K562 (cell line): Measurements from ENCODE around the gene CDKL5. TPM values are rescaled to one million over a fixed set of nuclear protein-coding genes. Genes with fewer than 3 reads are reported as not detected.

Source experiments
- C11orf30 ChIP-seq: fragments of 450-650 bp; IDR thresholded peaks from 2 replicates; pipeline ENCODE4 v1.6.1; 2016; ENCODE audit warnings: low read depth, mild to moderate bottlenecking
- CBX5 ChIP-seq: IDR thresholded peaks from 2 replicates; pipeline ENCODE4 v1.6.1; 2014; ENCODE audit warnings: low read depth, borderline replicate concordance
- CHD2 ChIP-seq: IDR thresholded peaks from 2 replicates; pipeline ENCODE4 v1.6.1; 2011; ENCODE audit warnings: low read depth, low read length
- ELF4 ChIP-seq: fragments of 450-650 bp; formaldehyde crosslinking; IDR thresholded peaks from 2 replicates; pipeline ENCODE4 v1.4.0; 2022; ENCODE audit warnings: missing genetic modification characterization
- GATA2 ChIP-seq: sonication (generic); formaldehyde crosslinking; IDR thresholded peaks from 2 replicates; pipeline ENCODE4 v1.4.0; 2020; ENCODE audit warnings: mild to moderate bottlenecking, missing genetic modification reagents
- MCM7 ChIP-seq, 2 experiments: fragments of 450-650 bp; IDR thresholded peaks; 2 replicates each; pipeline ENCODE4 v1.6.1; 2016 to 2018
- NONO ChIP-seq, 2 experiments: fragments of 200-400 bp in 1 of 2; fragments of 450-650 bp in 1 of 2; formaldehyde crosslinking in 1 of 2; IDR thresholded peaks; 2 replicates each; pipeline ENCODE4 v1.6.1; 2017; ENCODE audit warnings: low read depth in 2 of 2, mild to moderate bottlenecking in 2 of 2, moderate library complexity in 2 of 2, low read length in 1 of 2
- RAD21 ChIP-seq, 2 experiments: fragments of 250-450 bp in 1 of 2; fragments of 450-650 bp in 1 of 2; sonication (Bioruptor Pico) in 1 of 2; formaldehyde crosslinking in 1 of 2; IDR thresholded peaks in 1 of 2; conservative IDR thresholded peaks in 1 of 2; 2 replicates each; pipeline versions ENCODE4 v1.4.0 to v1.8.0; 2020 to 2022; ENCODE audit warnings: mild to moderate bottlenecking in 2 of 2, moderate library complexity in 1 of 2
- RCOR1 ChIP-seq, 2 experiments: IDR thresholded peaks; 2 replicates each; pipeline ENCODE4 v1.6.1; 2012; ENCODE audit warnings: low read depth in 2 of 2, low read length in 2 of 2, borderline replicate concordance in 1 of 2, improper control_type of control experiment in 1 of 2
- SIN3B ChIP-seq: fragments of 450-650 bp; IDR thresholded peaks from 2 replicates; pipeline ENCODE4 v1.6.1; 2017; ENCODE audit warnings: low read depth, mild to moderate bottlenecking, moderate library complexity
- TAF7 ChIP-seq: fragments of 450-650 bp; IDR thresholded peaks from 2 replicates; pipeline ENCODE4 v1.6.1; 2016; ENCODE audit warnings: missing genetic modification characterization, missing compliant biosample characterization
- TAL1 ChIP-seq: fragments of 450-650 bp; IDR thresholded peaks from 2 replicates; pipeline ENCODE4 v1.6.1; 2016; ENCODE audit warnings: mild to moderate bottlenecking
- ZNF274 ChIP-seq: IDR thresholded peaks from 2 replicates; pipeline ENCODE4 v1.6.1; 2011; ENCODE audit warnings: low read depth, mild to moderate bottlenecking, low read length, moderate library complexity, borderline replicate concordance
- ZNF431 ChIP-seq: sonication (generic); formaldehyde crosslinking; IDR thresholded peaks from 2 replicates; pipeline ENCODE4 v1.8.0; 2022; ENCODE audit warnings: mild to moderate bottlenecking, missing genetic modification reagents
- ZNF778 ChIP-seq: fragments of 450-650 bp; formaldehyde crosslinking; IDR thresholded peaks from 2 replicates; pipeline ENCODE4 v1.4.0; 2020; ENCODE audit warnings: mild to moderate bottlenecking, moderate library complexity
- polyA plus RNA-seq, 8 experiments: library from polyadenylated mRNA; depleted of rRNA in 4 of 8; stranded (reverse) in 5 of 8; unstranded in 3 of 8; fragments of >200 nt; fragmentation: Nextera tagmentation in 2 of 8; fragmentation: Illumina TruSeq in 1 of 8; extraction: Ambion mirVana in 2 of 8; extraction: Trizol in 1 of 8; gene quantifications; 2 replicates each; pipeline versions ENCODE4 v1.2.1 to v1.2.3, GENCODE V29; 2011 to 2014; ENCODE audit warnings: inconsistent platforms in 1 of 8, missing spikeins in 1 of 8
- total RNA-seq, 7 experiments: library from RNA; depleted of rRNA in 6 of 7; stranded (reverse); fragments of >200 nt in 6 of 7; fragmentation: Illumina TruSeq in 2 of 7; extraction: Trizol in 2 of 7; gene quantifications; 2 replicates each; pipeline versions ENCODE4 v1.2.1 to v1.2.3, GENCODE V29; 2011 to 2021; ENCODE audit warnings: low replicate concordance in 1 of 7
- TF ChIP-seq, protein P1 (sequence below): fragments of 450-650 bp; IDR thresholded peaks from one replicate; pipeline ENCODE4 v1.6.1; 2018; ENCODE audit warnings: mild to moderate bottlenecking, moderate library complexity; ENCODE audit not compliant: partially characterized antibody
- TF ChIP-seq, protein P2 (sequence below): fragments of 450-650 bp; IDR thresholded peaks from 2 replicates; pipeline ENCODE4 v1.6.1; 2016; ENCODE audit warnings: missing biosample characterization, missing genetic modification characterization
- TF ChIP-seq, protein P3 (sequence below): fragments of 450-650 bp; IDR thresholded peaks from 2 replicates; pipeline ENCODE4 v1.6.1; 2017; ENCODE audit warnings: mild to moderate bottlenecking, moderate library complexity

Gene CDKL5
- total and polyA plus RNA-seq, 9 of the 15 experiments (the other 6 are each of a cell fraction or from before 2014, with no cell fraction given) = under 0.01 to 0.21 (median 0.04) TPM

DNA sequence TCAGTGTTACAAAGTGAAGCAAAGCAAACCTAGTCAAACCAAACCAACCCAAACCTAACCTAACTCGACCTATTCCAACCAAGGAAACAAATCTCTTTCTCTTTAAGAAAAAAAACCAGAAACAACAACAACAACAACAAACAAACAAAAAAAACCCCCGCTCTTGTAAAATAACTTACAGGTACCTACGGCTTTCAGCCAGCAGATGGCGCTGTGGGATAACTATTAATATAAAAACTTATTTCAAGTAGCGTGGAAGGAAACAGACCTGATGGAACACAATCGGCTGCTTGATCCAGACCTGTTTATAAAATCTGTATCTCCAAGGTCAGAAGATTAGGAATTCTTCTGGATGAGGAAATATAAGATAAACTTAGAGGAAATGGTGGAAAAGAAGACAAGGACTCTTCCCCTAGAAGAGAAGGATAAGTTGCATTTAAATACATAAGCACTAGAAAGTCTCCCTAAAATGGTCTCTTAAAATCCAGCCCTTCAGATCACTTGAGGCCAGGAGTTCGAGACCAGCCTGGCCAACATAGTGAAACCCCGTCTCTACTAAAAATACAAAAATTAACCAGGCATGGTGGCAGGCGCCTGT lies 34.4 kb upstream of the CDKL5 start (continued):
- no peak for TF ChIP-seq CBX5
- no peak for TF ChIP-seq ZNF431 (CRISPR knock-in tag)
- TF ChIP-seq ELF4 (CRISPR knock-in tag) = no peak
- no peak for TF ChIP-seq NONO (IDR thresholded peaks at IDR 0.05; ENCODE audit: low read depth in 2 of 2, low read length in 1 of 2)
- no peak for TF ChIP-seq SIN3B
- TF ChIP-seq TAL1 = no peak
- TF ChIP-seq C11orf30 = no peak
- TF ChIP-seq, protein P1, sequence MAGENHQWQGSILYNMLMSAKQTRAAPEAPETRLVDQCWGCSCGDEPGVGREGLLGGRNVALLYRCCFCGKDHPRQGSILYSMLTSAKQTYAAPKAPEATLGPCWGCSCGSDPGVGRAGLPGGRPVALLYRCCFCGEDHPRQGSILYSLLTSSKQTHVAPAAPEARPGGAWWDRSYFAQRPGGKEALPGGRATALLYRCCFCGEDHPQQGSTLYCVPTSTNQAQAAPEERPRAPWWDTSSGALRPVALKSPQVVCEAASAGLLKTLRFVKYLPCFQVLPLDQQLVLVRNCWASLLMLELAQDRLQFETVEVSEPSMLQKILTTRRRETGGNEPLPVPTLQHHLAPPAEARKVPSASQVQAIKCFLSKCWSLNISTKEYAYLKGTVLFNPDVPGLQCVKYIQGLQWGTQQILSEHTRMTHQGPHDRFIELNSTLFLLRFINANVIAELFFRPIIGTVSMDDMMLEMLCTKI = no peak
- TF ChIP-seq CHD2 = no peak
- no peak for TF ChIP-seq TAF7 (tag)
- no peak for TF ChIP-seq ZNF778 (CRISPR knock-in tag)
- TF ChIP-seq, protein P2, sequence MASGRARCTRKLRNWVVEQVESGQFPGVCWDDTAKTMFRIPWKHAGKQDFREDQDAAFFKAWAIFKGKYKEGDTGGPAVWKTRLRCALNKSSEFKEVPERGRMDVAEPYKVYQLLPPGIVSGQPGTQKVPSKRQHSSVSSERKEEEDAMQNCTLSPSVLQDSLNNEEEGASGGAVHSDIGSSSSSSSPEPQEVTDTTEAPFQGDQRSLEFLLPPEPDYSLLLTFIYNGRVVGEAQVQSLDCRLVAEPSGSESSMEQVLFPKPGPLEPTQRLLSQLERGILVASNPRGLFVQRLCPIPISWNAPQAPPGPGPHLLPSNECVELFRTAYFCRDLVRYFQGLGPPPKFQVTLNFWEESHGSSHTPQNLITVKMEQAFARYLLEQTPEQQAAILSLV (tag) = no peak
- no peak for TF ChIP-seq MCM7 (IDR thresholded peaks at IDR 0.05)
- no peak for TF ChIP-seq RCOR1 (IDR thresholded peaks at IDR 0.05; ENCODE audit: borderline replicate concordance in 1 of 2, low read depth in 2 of 2, low read length in 2 of 2)
- TF ChIP-seq RAD21 (CRISPR knock-in tag; conservative IDR thresholded peaks at IDR 0.05 in 1 of 2, IDR thresholded peaks at IDR 0.05 in 1 of 2) = peak; percentile 66 to 71
- TF ChIP-seq, protein P3, sequence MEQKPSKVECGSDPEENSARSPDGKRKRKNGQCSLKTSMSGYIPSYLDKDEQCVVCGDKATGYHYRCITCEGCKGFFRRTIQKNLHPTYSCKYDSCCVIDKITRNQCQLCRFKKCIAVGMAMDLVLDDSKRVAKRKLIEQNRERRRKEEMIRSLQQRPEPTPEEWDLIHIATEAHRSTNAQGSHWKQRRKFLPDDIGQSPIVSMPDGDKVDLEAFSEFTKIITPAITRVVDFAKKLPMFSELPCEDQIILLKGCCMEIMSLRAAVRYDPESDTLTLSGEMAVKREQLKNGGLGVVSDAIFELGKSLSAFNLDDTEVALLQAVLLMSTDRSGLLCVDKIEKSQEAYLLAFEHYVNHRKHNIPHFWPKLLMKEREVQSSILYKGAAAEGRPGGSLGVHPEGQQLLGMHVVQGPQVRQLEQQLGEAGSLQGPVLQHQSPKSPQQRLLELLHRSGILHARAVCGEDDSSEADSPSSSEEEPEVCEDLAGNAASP = no peak
- TF ChIP-seq ZNF274 = no peak
- TF ChIP-seq GATA2 (CRISPR knock-in tag) = no peak
- TF ChIP-seq, all 486 proteins: peak for 7
